Non-pigmented ciliary epithelial cell (primary cell): ENCODE measurements around the gene RIC8B.

ENCODE experiments used
- DNase-seq: peaks from one replicate; pipeline ENCODE4 v3.0.0-alpha.2; 2010; ENCODE audit warnings: low read depth

Gene RIC8B

DNA sequence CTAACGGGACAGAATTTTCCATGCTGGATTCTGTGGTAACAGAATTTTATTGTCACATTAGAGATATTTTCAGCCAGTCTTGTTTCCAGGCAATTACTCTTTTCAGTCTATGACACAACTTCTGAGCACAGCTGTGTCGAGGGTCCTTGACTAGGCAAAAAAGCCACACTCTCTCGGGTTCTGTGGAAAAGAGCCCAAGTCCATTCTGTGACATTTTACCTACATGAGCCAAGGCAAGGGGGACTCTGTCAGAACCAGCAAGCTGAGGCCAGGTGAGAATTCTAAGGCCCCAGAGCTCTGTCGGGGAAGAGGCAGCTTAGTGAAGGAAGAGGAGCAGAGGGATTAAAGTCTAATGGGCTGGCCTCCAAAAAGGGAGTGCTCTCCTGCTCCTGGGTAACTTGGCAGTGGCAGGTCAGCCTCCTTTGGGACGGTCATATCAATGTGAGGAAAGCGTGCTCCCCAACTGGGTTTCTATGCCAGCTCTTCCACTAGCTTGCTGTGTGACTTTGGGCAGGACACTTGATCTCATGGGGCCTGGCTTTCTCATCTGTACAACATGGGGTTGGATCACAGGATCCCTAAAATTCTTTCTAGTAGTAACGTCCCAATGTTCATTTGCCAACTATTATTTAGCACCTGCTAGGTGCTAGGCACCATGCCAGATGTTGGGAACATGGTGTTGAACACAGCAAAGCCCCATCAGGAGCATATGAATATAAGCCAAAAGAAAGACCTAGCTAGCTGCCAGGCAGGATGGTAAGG is 16.0 kb upstream of the RIC8B start:
- DNase-seq: no peak

DNA sequence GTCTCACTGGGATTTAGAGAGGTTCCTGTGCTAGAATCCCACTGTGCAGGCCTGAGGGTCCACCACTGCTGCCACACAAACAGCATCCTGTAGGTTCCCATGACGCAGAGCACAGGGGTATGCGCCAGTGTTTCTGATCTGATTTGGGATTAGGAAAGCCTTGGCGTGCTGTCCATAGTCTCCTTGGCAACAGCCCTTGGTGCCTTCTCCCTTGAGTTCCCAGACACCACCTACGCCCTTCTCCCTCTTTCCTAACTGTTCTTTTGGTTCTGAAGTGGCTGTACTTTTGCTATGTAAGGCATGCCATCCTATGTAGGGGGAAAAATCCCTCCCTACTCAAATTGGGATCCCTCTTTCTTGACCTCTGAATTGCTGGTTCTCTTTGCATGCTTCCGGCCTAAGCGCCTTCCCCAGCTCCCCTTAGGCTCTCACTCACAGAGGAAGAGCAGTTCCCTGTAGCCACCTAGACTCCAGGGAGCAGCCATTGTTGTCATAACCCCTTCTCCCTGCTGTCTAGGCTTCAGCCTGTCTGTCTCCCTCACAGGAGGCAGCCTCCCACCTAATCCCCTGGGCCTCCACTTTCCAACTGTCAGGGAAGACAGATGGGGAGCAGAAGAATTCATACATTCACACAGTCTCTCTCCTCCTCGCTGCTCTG is 14.8 kb upstream of the RIC8B start:
- no peak for DNase-seq

DNA sequence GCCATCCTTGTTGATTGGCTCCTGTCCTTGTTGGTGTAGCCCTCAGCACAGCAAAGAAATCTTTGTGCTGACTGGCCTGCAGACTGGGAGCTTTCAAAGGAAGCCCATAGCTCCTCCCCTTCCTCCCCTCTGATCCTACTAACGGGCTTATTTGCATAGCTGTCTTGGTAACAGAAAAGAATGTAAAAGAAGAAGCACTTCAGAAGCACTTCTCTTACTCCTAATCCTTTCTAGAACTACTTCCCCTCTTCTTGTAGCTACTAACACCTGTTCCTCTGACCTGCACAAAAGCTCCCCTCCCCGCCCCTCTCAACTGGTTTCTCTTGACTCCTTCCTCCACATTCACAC is 14.3 kb upstream of the RIC8B start:
- DNase-seq: no peak

DNA sequence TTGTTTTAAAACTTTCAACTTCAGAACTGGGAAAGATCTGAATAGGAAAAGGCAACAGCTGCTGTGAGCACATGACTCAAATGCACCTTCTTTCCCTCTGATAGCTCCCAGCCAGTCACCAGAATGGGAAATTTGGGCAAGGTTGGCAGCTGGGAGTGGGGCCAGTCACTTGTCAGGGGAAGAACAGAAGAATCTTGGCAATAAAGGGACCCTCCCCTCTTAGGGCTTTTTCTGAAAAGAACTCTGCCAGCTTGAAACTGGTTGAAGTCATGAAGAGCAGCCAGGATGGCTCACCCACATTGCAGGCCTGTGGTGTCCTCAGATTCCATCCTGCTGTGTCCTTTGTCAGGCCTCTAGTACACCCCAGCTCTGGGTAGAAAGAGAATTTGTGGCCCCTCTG is 10.3 kb upstream of the RIC8B start:
- no peak for DNase-seq

DNA sequence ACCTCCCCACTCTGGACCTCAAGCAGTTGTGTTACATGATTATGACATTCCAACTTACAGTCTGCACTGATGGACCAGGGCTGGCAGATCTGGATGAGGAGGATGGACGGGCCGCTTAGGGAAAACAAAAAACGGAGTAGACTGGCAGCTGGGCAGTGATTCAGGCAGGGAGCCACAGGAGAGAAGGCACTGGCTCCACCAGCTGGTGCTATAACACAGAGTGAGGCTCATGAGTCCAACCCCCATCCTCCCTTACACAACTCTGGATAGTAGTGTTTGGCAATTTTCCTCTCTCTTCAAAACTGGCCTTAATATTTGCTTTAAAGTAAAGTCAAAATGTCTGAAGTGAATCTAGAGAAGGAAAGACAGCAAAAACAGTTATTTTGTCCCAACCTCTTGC is 9.7 kb upstream of the RIC8B start:
- DNase-seq: no peak

DNA sequence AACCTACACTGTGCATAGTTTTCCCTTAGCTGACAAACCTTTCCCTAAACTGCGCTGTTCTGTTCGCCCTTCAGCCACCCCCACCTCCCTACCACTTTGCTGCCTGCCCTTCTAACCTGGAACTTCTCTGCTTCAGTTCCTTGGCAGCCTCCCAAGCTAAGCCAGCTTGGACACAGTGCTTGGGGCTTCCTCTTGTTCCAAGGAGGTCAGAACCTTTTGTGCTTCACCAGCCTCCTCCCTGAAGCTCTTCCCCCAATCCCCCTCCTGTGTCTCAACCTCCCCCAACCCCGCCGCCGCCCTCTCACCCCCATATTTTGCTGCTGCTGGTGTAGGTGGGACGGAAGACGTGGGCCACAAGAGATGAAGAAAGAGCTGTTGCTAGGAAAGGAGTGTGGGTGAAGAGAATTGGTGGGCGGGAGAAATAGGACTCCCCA is 8.1 kb upstream of the RIC8B start:
- no peak for DNase-seq

DNA sequence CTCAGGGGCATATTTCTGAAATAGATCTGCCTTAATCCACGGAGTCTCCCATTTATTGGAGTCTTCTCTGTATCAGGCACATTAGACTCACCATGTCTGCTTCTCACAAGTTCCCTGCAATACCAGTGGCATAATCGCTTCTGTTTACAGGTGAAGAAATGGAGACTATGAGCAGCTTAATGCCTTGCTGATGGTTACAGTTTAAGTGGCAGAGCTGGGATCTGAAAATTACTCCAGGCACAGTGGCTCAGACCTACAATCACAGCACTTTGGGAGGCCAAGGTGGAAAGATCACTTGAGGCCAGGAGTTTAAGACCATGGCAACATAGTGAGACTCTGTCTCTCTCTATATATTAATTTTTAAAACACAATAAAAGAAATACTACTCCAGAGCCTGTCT is 7.3 kb upstream of the RIC8B start:
- DNase-seq: no peak

DNA sequence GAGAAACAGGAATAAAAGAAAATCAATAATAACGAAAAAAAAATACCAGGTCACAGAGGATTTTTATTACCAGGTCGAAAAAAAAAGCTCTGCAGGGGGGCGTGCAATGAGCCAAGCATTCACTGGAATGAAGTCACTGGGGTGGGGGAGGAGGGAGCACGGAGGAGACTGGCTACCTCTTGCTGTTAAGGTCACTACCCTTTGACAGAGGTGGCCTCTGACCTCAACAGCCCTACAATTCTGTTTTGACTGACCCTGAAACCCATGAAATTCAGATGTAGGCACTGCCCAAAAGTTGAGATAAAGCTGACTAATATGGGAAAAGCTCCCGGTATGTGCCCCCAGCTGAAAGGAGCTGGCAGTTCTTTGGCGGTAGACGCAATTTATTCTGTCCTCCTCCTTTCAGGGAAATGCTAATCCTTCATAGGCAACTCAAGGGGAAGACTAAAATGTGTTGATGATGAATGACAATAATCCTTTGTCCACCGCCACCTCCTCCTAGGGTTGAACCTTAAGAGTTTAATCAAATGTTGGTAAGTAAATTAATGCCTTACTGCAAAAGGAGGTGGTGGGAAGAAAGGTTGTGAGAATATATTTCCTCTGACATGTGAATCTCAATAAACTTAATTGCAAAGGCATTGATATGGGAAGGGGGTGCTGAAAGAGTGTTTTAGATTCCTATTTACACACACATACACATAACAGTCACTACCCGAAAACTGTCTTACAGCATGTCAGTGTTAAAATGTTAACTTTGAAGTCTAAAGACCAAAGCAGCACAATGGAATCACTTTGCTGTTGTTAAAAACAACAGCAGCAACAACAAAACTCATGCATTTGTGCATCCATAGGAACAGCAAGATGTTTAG is 6.3 kb upstream of the RIC8B start:
- DNase-seq: no peak

DNA sequence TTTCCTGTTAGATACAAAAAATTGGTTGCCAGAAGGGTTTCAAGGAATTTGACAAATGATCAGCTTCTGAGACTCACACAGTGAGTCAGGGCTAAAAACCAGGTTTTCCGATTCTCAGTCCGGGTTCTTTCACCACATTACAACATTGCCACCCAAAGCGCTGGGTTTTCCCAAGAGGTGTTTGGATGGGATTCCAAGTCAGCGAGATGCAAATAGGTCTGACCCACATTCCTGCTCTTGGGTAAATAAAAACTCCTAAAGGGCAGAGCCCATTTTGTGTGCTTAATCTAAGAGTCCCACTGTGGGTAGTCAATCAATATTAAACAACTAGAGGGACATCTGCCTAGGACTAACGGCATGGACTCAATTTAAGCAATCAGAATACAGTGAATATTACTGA is 5.4 kb upstream of the RIC8B start:
- no peak for DNase-seq

DNA sequence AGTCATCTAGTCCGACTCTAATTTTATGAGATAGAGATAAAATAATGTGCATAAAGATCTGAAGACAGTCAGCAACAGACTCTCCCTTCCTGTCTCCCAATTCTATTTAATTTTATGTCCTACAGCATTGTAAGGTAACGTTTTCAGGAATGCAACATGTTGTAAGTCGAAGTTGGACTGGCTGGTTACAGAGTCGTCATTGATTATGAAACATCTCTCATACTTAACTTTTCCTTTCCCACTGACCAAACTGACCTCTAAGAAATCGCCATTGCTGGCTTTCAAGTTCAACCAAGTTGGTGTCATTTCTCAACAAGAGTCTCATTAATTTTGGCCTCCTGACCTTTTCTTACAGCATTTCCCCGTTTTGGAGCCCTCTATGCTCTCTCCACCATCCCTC is 4.9 kb upstream of the RIC8B start:
- DNase-seq: no peak

DNA sequence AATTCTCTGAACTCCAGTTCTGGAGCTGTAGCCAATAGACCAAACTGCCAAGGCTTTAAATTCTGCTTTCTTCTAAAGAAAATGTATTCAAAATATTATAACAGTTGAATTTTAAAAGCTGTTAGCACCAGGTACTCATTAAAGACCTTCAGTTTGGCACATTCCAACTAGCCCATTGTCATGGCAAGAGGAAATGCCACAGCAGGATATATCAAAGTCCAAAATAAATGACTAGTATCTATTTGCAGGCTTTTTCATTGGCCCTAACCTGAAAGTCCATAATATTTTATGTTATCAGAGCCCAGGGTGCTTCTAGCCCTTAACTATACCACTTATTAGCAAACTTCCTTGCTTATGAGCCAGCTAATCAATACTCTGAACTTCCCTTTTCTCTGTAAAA is 3.1 kb upstream of the RIC8B start:
- DNase-seq: no peak

DNA sequence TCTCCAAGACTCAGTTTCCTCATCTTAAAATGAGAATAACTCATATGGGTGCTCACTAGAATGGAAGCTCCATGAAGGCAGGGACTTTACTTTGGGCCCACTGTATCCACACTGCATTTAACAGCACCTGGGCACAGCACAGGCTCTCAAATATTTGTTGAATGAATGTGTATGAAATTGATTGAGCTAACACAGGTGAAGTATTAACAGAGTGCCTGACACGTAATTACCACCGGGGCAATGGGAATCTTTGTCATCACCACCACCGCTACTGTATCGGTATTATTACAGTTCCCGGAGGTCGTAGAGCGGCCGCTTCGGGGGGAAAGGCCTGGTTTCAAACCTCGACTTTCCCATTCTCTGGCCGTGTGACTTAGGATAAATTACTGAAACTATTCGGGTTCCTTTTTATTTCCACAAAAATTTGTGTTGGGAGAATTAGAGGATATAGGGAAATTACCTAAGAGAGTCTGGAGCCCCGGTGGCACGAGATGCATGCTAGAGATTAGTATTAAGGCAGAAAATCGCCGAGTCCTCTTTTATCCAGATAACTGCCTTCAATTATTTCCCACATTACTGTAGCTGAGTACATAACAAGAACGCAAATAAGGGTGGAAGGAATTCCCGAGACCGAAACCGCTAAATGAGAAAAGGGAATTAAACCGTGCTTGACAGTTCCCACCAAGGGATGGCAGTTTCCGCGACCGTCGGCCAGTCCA is 1.0 kb upstream of the RIC8B start:
- no peak for DNase-seq

DNA sequence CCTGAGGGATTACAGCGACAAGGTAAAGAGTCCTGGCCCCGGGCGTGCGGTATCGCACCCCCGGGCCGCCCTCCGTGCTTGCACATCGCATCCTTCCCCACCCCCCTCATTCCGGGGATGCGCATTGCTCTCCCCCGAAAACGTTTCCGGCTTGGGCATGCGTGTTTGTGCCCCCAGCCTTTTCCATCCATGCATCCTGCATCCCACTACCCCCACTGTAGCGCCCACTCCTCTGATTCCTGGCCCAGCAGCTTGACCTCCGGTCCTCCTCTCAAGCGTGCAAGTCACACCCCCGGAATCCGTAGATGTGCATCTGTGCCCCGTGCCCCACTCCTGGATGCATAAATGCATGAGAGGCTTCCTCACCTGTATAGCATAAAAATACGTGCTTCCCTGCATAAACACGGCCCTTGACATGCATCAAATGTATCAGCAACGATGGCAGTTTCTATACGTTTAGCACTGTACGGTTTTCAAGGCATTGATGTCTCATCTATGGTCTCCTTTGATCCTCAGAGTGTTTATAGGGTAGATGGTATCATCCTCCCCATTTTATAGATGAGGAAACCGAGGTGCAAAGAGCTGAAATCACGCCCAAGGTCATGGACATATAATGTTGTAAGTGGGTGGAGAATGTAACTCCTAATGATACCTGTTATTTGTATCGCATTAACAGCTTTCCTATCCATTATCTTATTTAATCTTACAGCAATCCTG is 484 bp downstream of the RIC8B start:
- no peak for DNase-seq

DNA sequence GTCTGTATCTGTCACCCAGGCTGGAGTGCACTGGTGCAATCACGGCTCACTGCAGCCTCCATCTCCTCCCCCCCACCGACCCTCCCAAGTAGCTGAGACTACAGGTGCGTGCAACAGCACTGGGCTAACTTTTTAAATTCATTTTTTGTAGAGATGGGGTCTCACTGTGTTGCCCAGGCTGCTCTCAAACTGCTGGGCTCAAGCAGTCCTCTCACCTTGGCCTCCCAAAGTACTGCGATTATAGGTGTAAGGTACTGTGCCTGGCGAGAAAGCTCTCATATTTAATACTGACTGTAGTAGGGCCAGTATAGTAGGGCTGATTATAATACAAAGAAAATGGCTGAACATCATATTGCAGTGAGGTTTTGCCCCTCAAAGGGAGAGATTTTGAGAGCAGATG is 2.4 kb downstream of the RIC8B start:
- no peak for DNase-seq

DNA sequence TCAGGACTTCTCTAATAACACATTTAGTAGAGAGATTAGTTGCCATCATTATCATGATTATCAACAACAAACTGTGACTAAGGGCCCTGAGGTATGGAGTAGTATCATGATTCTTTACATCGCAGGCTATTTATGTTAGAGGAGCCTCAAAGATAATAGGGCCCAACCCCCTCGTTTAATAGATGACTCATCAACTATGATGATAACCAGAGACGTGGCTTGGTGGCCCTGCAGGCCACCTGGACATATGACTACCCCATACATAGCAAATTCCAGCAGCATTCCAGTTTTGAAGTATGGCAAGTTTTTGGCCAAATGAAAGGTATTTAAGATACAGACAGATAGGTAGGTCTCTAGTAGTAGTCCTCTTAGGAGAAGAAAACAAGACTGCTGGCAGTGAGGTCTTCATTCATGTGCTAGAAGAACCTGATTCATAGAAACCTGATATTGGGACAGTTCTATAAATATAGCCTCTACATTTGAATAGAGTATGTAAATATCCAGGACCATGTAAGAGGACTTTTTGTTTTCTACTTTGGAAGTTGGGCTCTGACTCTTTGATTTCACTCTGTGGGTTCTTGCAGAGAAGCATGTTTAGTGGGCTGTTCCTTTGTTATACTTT is 5.6 kb downstream of the RIC8B start:
- no peak for DNase-seq

DNA sequence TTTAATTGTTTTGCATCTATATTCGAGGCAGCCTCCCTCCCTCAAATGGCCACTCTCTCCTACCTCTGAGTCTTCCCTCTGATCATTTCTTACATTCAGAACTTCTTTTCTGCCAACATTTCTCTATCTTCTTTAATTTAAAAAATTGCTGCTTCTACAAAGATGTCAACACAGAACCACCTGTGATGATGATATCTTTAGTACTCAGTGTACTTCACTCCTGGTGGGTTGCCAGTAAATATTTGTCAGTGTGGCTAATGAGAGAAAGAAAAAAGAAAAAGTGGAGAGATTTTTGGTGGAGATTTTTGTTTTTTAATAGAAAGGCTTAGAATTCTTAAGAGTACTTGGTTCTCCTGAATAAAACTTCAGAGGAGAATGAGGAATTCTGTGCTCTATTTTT is 8.1 kb downstream of the RIC8B start:
- no peak for DNase-seq

DNA sequence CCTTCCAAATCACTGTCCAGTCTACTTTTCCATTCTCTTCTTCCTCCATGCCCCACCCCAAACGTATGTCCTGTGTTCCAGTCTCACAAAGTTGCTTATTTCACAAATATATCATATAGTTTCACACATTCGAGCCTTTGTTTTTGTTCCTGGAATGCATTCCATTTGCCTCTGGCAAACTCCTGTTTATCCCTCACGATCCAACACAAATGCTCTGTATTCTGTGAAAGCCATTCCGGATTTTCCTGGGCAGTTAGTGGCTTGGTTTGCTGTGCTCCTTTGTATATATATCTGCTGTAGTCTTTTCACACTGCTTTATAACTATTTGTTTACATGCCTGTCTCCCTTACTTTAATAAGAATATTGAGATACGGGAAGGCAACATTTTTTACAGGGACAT is 9.0 kb downstream of the RIC8B start:
- DNase-seq: no peak

DNA sequence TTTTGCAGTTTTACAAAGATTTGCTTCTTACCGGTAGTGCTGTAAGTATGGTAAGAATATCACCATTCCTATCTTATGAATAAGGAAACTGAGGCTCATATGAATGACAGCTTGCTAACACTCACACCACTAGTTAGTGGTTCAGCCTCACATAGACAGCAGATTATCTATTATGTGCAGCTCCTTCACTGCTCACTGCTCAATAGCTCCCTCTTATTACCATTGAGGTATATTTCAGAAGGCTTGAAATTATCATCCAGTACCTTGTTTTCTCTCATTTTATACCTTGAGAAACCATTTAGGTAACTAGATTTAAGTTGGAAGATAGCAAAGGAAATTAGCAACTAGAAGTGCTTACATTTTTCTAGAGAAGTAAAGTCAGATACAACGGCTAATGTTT is 15.5 kb downstream of the RIC8B start:
- no peak for DNase-seq

DNA sequence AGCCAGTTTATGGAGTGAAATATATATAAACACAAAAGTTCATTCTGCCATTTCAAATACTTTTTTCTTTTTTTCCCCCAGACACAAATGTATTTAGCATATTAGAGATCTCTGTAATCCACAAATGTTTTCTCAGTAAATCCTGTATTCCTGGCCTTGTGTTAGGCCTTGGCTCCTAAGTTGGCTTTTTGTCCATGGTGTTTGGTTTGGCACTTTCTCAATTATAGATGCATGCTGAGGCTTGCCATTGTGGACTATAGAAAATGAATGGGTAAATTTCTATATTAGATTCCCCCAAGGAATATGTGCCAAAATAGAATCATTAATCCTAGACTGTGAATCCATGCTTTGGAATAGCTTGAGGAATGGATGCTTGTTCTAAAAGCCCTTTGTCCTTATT is 17.0 kb downstream of the RIC8B start:
- DNase-seq: no peak

DNA sequence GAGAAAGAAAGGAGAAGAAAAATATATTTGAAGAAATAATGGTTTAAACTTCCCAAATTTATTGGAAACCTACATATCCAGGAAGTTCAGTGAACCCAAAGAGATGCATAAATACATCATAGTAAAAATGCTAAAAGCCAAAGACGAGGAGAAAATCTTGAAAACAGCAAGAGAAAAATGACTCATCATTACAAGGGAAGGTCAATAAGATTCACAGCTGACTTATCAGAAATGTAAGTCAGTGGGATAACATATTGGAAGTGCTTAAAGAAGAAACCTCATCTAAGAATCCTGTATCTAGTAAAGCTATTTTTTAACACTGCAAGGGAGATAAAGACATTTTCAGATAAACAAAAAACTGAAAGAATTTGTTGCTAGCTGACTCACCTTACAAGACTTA is 19.9 kb downstream of the RIC8B start:
- DNase-seq: no peak

DNA sequence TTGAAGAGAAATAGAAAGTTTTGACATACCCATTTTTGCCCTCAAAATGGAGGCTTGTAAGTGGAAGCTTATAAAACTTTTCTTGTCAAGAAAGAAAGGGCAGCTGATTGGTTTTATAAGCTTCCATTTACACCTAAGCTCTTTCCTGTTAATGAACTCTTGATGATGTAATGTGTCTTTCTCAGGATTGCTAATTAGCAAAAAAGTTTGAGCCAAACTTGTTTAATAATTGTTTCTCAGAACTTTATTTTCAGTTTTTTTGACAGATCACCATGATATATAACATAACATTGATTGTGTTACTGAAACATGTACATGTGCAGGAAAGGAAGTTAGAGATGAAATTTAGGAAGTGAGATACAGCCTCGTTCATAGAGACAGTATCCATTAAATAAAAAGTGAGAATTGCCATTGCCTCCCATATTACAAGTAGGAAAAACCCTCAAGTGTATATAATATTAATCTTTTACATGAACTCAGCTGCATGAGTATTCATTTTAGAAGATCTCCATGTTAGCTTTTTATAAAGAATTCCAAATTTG is 26.8 kb downstream of the RIC8B start:
- no peak for DNase-seq
